A673 (cell line): ENCODE results near the gene TLE6. TPM values are rescaled to one million over a fixed set of nuclear protein-coding genes. Genes with fewer than 3 reads are reported as not detected.
"Not testable (repeated sequence)": the region's sequence is repeated elsewhere in the genome, so short reads cannot be mapped to it uniquely, and the experiment has no call there.

Experiments used
- BruUV-seq: library from RNA; stranded (reverse); fragments of 400-500 nt; replicated peaks from 2 replicates; lab custom pipeline; 2021; lab: Mats Ljungman, UMichigan
- CTCF ChIA-PET: fragments of 300-600 bp; sonication (Branson Sonifier 250); formaldehyde crosslinking; loops from one replicate; lab custom pipeline; 2022; ENCODE audit warnings: antibody characterized with exemption; lab: Charles Lee
- POLR2A ChIA-PET: fragments of 300-600 bp; sonication (Branson Sonifier 250); formaldehyde crosslinking; loops from one replicate; lab custom pipeline; 2022; ENCODE audit warnings: antibody characterized with exemption; ENCODE audit not compliant: low non-redundant PET; lab: Charles Lee
- DNase-seq: peaks from one replicate; pipeline ENCODE4 v3.0.0-alpha.2; 2015; ENCODE audit warnings: low spot score
- H3K27ac ChIP-seq: fragments of 200-600 bp; sonication (generic); 2 replicates; pipeline ENCODE4 v1.5.1; 2016; ENCODE audit warnings: mixed run types, low read depth, mild to moderate bottlenecking, mixed read lengths, antibody characterized with exemption, low read length; ENCODE audit not compliant: poor library complexity, severe bottlenecking
- H3K27me3 ChIP-seq: fragments of 200-600 bp; sonication (generic); replicated peaks from 2 replicates; pipeline ENCODE4 v1.6.1; 2017; ENCODE audit warnings: mixed run types, low read depth, mild to moderate bottlenecking, mixed read lengths, antibody characterized with exemption, low read length; ENCODE audit not compliant: insufficient read depth, poor library complexity
- H3K36me3 ChIP-seq: fragments of 200-600 bp; sonication (generic); 2 replicates; pipeline ENCODE4 v1.6.1; 2016; ENCODE audit warnings: mixed run types, mild to moderate bottlenecking, mixed read lengths, antibody characterized with exemption, low read length; ENCODE audit not compliant: insufficient read depth, poor library complexity, severe bottlenecking
- H3K4me1 ChIP-seq: fragments of 200-600 bp; sonication (generic); 2 replicates; pipeline ENCODE4 v1.6.1; 2017; ENCODE audit warnings: mixed run types, mild to moderate bottlenecking, mixed read lengths, antibody characterized with exemption, low read length; ENCODE audit not compliant: insufficient read depth, poor library complexity, severe bottlenecking
- H3K4me3 ChIP-seq: fragments of 200-600 bp; sonication (generic); 2 replicates; pipeline ENCODE4 v1.5.1; 2016; ENCODE audit warnings: low read depth, mixed run types, mild to moderate bottlenecking, mixed read lengths, low read length; ENCODE audit not compliant: poor library complexity, severe bottlenecking
- H3K9me3 ChIP-seq: fragments of 200-600 bp; sonication (generic); 2 replicates; pipeline ENCODE4 v1.6.1; 2016; ENCODE audit warnings: mixed run types, low read depth, mild to moderate bottlenecking, mixed read lengths, antibody characterized with exemption, low read length; ENCODE audit not compliant: poor library complexity, severe bottlenecking
- EZH2 ChIP-seq: fragments of 200-600 bp; sonication (generic); IDR thresholded peaks from 2 replicates; pipeline ENCODE4 v1.6.1; 2017; ENCODE audit warnings: borderline replicate concordance, low read depth, mild to moderate bottlenecking, mixed read lengths, antibody characterized with exemption, low read length; ENCODE audit not compliant: poor library complexity, severe bottlenecking
- intact Hi-C: fragments of 100-400 bp; cut with micrococcal nuclease; formaldehyde crosslinking; loops from one replicate; pipeline ENCODE4 v1.10.0; 2022; ENCODE audit not compliant: unreplicated experiment
- total RNA-seq: library from RNA; stranded (reverse); gene quantifications from 2 replicates; pipeline ENCODE4 v1.2.3, GENCODE V29; 2021
- TF ChIP-seq, protein P1 (sequence below): fragments of 300-800, 200-600 bp; sonication (generic); conservative IDR thresholded peaks from 2 replicates; pipeline ENCODE4 v1.5.1; 2017; ENCODE audit warnings: low read depth, mild to moderate bottlenecking, antibody characterized with exemption, low read length, moderate library complexity, mixed read lengths

TLE6 gene
- total RNA-seq, 1 experiment from 2014 or later, result not detected

- Histone ChIP-seq H3K27me3 (no peaks in the 10 kb centered on the region), H3K4me1 (peaks cover 8% of the 10 kb centered on the region), H3K36me3 (no peaks in the 10 kb centered on the region), H3K9me3 (no peaks in the 10 kb centered on the region), H3K27ac (no peak overlapping the region), H3K4me3 (no peak overlapping the region)
- CTCF ChIA-PET, result no interaction called here
- POLR2A ChIA-PET, result no interaction called here
- no peak for TF ChIP-seq EZH2
- TF ChIP-seq, protein P1, sequence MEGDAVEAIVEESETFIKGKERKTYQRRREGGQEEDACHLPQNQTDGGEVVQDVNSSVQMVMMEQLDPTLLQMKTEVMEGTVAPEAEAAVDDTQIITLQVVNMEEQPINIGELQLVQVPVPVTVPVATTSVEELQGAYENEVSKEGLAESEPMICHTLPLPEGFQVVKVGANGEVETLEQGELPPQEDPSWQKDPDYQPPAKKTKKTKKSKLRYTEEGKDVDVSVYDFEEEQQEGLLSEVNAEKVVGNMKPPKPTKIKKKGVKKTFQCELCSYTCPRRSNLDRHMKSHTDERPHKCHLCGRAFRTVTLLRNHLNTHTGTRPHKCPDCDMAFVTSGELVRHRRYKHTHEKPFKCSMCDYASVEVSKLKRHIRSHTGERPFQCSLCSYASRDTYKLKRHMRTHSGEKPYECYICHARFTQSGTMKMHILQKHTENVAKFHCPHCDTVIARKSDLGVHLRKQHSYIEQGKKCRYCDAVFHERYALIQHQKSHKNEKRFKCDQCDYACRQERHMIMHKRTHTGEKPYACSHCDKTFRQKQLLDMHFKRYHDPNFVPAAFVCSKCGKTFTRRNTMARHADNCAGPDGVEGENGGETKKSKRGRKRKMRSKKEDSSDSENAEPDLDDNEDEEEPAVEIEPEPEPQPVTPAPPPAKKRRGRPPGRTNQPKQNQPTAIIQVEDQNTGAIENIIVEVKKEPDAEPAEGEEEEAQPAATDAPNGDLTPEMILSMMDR, result no peak
- BruUV-seq, result no TSS peak
- intact Hi-C loops, result no loop called here
- no peak for DNase-seq
Observed at GRCh38 chr19:3007975-3008374, 30.6 kb downstream of the TLE6 start.

DNA sequence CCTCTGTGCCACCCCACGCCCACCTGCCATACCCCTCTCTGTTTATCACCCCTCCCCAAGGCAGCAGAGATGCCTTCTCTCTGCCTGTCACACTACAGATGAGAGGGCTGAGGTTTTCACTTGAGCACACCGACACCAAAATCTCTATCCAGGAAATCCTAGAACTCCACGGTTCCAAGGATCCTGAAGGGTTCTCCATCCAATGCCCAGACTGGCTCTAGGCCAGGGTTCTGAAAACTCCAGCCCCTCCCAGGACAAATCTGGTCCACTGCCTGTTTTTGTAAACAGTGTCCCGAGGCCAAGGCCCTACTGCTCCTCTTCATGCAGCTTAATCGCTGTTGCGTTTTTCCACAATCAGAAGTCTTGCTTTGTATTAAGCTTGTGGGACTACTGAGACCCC is 31.6 kb downstream of the TLE6 start:
- H3K9me3 ChIP-seq, result no peaks in the 10 kb centered on the region
- H3K27me3 ChIP-seq, result no peaks in the 10 kb centered on the region
- H3K27ac ChIP-seq, result no peak overlapping the region
- TF ChIP-seq, protein P1, result no peak
- TF ChIP-seq EZH2, result no peak
- POLR2A ChIA-PET, result interaction anchor here (0.6 kb wide), 1 partner anchor 916 kb away, joined by 6 read pairs; no protein-coding TSS in a partner anchor
- intact Hi-C loops, result no loop called here
- no peak for DNase-seq
- no peaks in the 10 kb centered on the region for H3K36me3 ChIP-seq
- peaks cover 18% of the 10 kb centered on the region for H3K4me1 ChIP-seq
- no peak overlapping the region for H3K4me3 ChIP-seq
- CTCF ChIA-PET, result no interaction called here
- BruUV-seq, result no TSS peak

DNA sequence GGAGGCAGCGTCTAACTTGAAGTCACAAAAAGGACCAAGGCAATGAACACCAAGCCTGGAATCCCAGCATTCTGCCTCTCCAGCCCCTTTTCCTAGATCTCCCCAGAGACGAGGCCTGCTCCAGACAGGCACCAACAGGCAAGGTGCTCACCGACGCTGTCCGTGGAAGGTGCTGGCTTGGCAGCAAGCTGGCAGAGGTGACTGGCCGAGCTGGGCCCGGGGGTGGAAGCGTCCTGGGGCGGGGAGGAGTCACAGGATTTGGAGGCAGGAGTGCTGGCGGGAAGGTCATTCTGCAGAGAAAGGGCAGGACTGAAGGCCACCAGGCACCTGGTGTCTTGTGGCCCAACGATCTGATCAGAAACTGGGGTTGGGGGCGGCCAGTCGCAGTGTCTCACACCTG is 33.5 kb downstream of the TLE6 start:
- H3K27me3 ChIP-seq, result no peaks in the 10 kb centered on the region
- ChIA-PET CTCF (no interaction called here), POLR2A (no interaction called here)
- H3K27ac ChIP-seq, result no peak overlapping the region
- intact Hi-C loops, result no loop called here
- no peaks in the 10 kb centered on the region for H3K9me3 ChIP-seq
- BruUV-seq, result no TSS peak
- no peak for DNase-seq
- H3K36me3 ChIP-seq, result no peaks in the 10 kb centered on the region
- TF ChIP-seq, protein P1, result no peak
- no peak for TF ChIP-seq EZH2
- peaks cover 18% of the 10 kb centered on the region for H3K4me1 ChIP-seq
- no peak overlapping the region for H3K4me3 ChIP-seq

- intact Hi-C loops, DNase-seq, CTCF ChIA-PET, H3K27me3 ChIP-seq, H3K4me3 ChIP-seq, H3K9me3 ChIP-seq, POLR2A ChIA-PET, H3K36me3 ChIP-seq, H3K27ac ChIP-seq, BruUV-seq: not testable (repeated sequence)
- H3K4me1 ChIP-seq, result peaks cover 18% of the 10 kb centered on the region
Observed at GRCh38 chr19:3012059-3012458, 34.7 kb downstream of the TLE6 start.
